HG02798 (cell line): ENCODE measurements around the gene ADD2.
"Not testable (repeated sequence)": the region's sequence is repeated elsewhere in the genome, so short reads cannot be mapped to it uniquely, and the experiment has no call there.

Experiments
- ATAC-seq: cut with Tn5 transposase; IDR thresholded peaks from one replicate; pipeline ENCODE4 v1.9.1; 2021; ENCODE audit warnings: mild to moderate bottlenecking; ENCODE audit not compliant: unreplicated experiment, poor library complexity

The ADD2 gene, protein sequence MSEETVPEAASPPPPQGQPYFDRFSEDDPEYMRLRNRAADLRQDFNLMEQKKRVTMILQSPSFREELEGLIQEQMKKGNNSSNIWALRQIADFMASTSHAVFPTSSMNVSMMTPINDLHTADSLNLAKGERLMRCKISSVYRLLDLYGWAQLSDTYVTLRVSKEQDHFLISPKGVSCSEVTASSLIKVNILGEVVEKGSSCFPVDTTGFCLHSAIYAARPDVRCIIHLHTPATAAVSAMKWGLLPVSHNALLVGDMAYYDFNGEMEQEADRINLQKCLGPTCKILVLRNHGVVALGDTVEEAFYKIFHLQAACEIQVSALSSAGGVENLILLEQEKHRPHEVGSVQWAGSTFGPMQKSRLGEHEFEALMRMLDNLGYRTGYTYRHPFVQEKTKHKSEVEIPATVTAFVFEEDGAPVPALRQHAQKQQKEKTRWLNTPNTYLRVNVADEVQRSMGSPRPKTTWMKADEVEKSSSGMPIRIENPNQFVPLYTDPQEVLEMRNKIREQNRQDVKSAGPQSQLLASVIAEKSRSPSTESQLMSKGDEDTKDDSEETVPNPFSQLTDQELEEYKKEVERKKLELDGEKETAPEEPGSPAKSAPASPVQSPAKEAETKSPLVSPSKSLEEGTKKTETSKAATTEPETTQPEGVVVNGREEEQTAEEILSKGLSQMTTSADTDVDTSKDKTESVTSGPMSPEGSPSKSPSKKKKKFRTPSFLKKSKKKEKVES

GRCh38 chr2:70767699-70768589 lies at the start of gene ADD2:
Gene ADD2 (minus strand): TSS chr2:70768200. CDS start chr2:70706408, 61,792 bp downstream.
- no peak for ATAC-seq

DNA sequence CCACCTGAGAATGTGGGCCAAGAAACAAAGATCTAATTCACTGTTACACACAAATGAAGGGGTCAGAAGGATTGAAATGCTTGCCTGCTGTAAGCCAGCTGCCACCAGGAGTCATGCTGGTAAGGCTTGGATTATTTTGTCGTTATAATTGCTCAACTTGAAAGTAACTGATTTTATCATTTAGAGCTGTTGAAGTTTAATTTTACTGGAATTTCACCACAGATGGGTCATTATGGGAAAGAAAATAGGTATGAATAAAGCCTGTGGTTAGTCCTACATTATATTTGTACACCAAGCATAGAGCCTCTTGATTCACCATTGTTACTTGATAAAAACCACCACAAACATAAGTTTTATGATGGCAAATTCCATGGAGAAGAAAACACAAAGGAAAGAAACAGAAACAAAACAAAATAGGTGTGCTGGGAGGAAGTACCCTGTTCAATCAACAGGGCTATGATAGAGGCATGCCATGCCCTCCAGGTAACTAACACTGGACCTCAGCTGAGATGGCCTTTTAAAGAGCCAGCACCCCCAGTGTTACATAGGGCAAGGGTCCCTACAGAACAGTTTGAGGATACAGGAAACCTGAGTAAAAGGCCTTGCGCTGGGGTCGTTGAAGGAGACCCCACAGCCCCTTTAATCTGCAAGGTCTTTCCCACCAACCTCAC lies 49.4 kb upstream of the ADD2 start:
- ATAC-seq, result no peak

- ATAC-seq, result no peak
Measured at GRCh38 chr2:70816726-70817125, 48.7 kb upstream of the ADD2 start.

GRCh38 chr2:70808983-70809958 lies 41.3 kb upstream of the ADD2 start:
- ATAC-seq, result no peak

DNA sequence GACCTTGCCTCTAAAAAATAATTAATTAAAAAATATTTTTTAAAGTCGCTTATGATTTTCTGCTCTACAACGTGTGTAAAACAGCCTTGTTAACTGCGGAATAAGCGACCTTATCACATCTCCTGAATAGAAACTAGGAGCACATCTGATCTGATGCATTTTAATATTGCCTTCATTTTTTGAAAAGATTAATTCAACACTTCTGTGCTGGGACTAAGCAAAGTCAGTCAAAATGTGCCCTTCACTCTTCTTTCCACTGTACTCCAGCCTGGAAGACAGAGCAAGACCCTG lies 39.8 kb upstream of the ADD2 start:
- ATAC-seq, result no peak

DNA sequence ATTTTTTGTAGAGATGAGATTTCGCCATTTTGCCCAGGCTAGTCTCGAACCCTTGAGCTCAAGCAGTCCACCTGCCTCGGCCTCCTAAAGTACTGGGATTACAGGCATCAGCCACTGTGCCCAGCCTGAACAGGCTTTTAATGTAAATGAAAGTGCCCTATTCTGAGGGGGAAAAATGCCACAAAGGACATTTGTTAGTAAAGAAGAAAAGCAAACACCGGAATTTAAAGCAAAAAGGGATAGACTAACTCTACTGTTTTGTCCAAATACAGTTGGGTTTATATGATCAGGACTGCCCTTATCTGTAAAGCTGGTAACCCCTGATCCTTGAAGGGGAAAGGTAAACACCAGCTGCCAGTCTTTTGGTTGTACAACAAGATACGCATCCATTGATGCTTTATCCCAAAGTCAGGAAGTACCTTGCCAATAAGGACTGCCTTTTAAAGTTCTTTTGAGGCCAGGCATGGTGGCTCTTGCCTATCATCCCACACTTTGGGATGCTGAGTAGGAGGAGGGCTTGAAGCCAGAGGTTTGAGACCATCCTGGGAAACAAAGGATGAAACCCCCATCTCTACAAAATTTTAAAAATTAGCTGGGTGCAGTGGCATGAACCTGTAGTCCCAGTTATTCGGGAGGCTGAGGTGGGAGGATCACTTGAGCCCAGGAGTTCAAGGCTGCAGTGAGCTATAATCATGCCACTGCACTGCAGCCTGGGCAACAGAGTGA lies 39.3 kb upstream of the ADD2 start:
- ATAC-seq, result no peak

DNA sequence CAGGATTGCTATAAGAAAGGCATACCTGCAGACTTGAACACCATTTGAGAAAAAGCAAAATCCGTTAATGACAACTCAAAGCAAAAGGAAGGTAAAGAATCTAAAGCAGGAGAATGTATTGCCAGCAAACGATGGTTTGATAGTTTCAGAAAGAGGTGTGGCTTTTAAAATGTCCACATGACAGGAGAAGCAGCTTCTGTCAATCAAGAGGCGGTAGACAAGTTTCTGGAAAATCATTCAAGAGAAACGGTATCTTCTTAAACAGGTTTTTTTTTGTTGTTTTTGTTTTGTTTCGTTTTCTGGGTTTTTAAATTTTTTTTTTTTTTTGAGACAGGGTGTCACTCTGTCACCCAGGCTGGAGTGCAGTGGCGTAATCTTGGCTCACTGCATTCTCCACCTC lies 38.6 kb upstream of the ADD2 start:
- ATAC-seq, result no peak

DNA sequence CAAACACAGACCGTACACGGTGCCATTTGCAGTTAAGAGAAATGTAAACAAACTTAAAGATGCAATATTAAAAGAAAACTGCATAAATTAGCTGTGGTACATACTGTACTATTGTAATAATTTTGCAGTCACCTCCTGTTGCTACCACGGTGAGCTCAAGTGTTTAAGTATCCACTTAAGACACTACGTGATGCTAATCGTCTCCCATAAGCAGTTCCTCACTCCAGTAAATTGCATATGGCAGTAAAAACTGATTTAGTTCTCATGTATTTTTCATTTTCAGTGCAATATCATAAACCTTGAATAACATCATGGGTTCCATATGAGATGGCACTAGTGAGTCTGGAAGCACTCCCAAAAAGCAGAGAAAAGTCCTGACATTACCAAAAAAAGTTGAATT lies 38.0 kb upstream of the ADD2 start:
- no peak for ATAC-seq

DNA sequence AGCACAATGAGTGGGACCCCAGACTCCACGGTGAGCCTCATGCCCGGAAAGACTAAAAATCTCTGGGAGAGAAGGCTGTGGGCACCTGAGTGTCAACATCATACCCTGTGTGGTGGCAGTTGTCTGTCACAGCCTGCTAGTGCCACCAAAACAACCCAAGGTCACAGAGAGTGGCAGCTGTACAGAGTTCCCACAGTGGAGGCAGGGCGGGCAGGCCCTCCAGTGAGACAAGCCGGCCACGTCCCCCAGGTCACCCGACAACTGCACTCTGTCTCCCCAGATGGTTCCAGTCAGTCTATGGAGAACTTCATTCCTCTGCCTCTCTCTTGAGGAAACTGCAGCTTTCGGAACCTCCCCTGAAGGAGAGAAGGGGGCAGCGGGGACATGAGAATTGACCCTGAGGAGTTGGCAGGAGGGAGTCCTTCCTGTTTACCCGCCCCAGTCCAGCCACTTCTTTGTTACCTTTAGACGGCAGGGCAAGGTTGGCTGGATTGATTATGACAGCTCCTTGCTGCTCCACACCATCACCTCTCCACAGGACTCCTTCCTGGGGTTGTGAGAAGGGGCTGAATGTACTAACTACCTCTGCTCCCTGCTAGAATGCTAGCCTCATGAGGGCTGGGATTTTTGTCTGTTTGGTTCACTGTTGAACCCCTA lies 33.7 kb upstream of the ADD2 start:
- no peak for ATAC-seq

DNA sequence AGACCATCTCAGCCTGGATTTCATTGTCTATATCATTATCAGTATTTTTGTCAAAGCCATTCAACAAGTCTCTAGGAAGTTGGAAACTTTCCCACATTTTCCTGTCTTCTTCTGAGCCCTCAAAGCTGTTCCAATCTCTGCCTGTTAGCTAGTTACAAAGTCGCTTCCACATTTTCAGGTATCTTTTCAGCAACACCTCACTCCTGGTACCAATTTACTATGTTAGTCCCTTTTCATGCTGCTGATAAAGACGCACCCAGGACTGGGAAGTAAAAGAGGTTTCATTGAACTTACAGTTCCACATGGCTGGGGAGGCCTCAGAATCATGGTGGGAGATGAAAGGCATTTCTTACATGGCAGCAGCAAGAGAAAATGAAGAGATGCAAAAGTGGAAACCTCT lies 31.7 kb upstream of the ADD2 start:
- no peak for ATAC-seq

GRCh38 chr2:70797996-70798395 lies 30.0 kb upstream of the ADD2 start:
- ATAC-seq, result not testable (repeated sequence)

DNA sequence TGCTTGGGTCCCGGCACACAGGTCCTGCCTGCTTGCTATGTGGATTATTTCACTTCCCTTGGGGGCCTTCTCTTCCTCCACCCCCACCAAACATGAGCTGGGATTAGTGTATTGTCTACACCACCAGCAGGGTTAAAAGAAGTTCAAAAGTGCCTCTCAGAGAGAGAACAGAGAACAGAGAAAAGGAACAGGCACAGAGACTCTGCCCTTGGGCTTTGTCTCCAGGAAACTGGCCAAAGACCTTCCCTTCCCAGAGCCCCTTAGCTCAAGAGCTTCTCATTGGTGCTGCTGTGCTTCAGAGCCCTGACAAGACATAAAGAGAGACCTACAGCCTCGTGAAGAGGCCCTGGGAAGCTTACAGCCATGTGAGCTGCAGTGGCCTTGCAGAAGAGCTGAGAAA lies 29.5 kb upstream of the ADD2 start:
- no peak for ATAC-seq

GRCh38 chr2:70796262-70796661 lies 28.3 kb upstream of the ADD2 start:
- ATAC-seq, result no peak

DNA sequence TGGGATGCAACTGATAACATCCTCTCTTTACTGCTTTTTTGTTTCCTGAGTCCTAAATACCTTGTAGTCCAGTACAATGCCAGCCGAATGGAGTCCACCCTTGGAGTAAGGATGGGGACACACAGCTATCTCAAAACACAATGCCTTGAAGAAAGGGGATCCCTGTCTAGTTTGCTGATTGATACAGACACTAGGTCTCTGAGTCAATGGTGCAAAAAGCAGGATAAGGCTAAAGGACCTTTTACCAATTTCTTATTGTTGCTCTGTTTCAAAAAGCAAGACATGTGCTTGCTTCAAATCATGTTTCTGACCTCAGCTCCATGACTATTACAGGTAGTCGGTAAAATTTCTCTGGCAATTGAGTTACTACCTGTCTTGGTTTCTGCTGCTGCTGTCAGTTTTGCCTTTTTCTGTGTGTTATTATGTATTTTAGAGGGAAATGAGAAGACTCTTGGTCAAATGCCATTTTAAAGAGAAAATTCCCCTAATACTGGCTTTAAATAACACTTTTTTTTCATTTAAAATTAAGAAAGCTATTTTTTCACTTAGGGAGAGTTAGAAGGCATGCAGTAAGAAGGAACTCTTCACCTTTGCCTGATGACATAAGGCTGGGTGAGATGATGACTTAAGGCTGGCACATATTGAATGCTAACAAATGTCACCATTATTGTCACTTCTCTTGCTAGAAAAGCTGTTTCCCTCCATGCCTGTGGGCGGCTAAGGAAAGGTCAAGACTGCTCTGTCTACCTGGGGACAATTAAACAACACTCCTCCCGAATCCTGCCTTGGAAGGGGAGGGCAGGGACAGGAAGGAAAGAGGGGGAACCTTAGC lies 27.4 kb upstream of the ADD2 start:
- ATAC-seq, result no peak

DNA sequence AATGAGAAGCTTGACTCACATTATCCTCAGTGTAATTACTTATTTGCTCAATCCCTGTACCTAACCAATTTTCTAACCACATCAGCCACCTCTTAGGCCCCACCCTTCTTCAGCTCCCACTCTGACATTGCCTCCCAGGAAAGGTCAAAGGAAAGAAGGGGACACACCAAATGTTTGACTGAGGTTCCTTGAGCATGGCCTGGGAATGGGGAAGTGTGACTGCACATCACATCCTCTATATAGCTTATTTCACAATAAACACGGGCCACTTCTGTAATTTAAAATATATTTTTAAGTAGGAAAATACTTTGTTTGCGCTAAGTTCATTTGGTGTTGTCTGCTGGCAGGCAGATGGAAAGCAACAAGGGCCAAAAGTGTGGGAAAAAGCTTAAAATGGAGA lies 25.4 kb upstream of the ADD2 start:
- no peak for ATAC-seq

DNA sequence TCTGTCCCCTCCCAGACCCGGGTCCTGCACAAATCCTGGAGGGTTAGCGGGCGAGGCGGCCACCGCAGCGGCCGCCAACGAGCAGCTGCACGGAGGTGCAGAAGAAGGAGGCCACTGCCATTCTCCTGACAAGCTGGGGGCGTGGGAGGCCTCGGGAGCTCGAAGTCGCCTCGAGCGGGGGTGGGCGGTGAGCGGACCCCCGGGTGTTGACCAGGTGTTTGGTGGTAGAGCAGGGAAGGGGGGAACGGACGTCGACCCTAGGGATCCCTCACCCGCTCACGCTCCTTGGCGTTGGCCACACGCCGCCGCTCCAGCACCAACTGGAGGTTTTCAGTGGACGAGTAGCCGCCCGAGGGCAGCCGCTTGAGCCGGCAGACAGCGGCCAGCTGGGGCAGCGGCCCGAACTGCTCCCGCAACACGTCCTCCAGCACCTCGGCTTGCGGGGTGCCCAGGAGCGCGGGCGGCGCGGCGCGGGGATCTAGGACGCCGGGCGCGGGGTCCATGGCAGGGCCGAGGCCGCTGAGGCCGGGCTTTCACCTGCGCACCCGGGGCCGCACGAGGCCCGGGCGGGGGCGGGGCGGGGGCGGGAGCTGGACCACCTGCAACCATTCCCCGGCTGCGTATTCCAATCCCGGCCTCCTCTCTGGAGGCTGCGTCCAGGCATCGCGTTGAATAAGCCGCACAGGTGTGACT lies 22.3 kb upstream of the ADD2 start, which contains the start of gene FIGLA:
FIGLA (minus strand) TSS at position 508 of the 693 bp plus-strand sequence; CDS start at position 503, 5 bp downstream.
- ATAC-seq, result no peak
